H1 (cell line): ENCODE results near the gene ILKAP. TPM values are rescaled to one million over a fixed set of nuclear protein-coding genes. Genes with fewer than 3 reads are reported as not detected.

Source experiments
- CTCF ChIA-PET: fragments of 300-600 bp; sonication (Branson Sonifier 250); formaldehyde crosslinking; loops from one replicate; lab custom pipeline; 2021; ENCODE audit not compliant: partially characterized antibody; lab: Charles Lee
- POLR2A ChIA-PET: fragments of 300-600 bp; sonication (Branson Sonifier 250); formaldehyde crosslinking; loops from one replicate; lab custom pipeline; 2021; ENCODE audit warnings: inconsistent platforms; ENCODE audit not compliant: partially characterized antibody; lab: Charles Lee
- DNase-seq, 2 experiments: peaks; one replicate each; pipeline versions ENCODE4 v3.0.0 to v3.0.0-alpha.2; 2010 to 2022; ENCODE audit warnings: low spot score in 2 of 2, low read depth in 1 of 2, mixed read lengths in 1 of 2
- FAIRE-seq: peaks from 2 replicates; lab custom pipeline; 2011; peaks lifted over from hg19 to GRCh38; lab: Jason Lieb, UNC
- H2AFZ ChIP-seq: 2 replicates; pipeline ENCODE4 v1.8.1; 2012; ENCODE audit warnings: low read length, inconsistent platforms
- H2AK5ac ChIP-seq: 2 replicates; pipeline ENCODE4 v1.6.1; 2013; ENCODE audit warnings: low read depth, low read length
- H2BK120ac ChIP-seq: replicated peaks from 2 replicates; pipeline ENCODE3; 2013; ENCODE audit warnings: low read depth, low read length, inconsistent platforms
- H2BK12ac ChIP-seq: 2 replicates; pipeline ENCODE4 v1.6.1; 2013; ENCODE audit warnings: low read depth, low read length
- H2BK15ac ChIP-seq: 2 replicates; pipeline ENCODE4 v1.6.1; 2013; ENCODE audit warnings: low read length
- H2BK20ac ChIP-seq: 2 replicates; pipeline ENCODE4 v1.6.1; 2013; ENCODE audit warnings: low read length
- H2BK5ac ChIP-seq: 2 replicates; pipeline ENCODE4 v1.6.1; 2013; ENCODE audit warnings: low read depth, low read length
- H3K14ac ChIP-seq: 2 replicates; pipeline ENCODE4 v1.6.1; 2013; ENCODE audit warnings: inconsistent platforms; ENCODE audit not compliant: insufficient read length
- H3K18ac ChIP-seq: 2 replicates; pipeline ENCODE4 v1.6.1; 2013; ENCODE audit warnings: low read length; ENCODE audit errors: extremely low read depth
- H3K23ac ChIP-seq: 2 replicates; pipeline ENCODE4 v1.6.1; 2013; ENCODE audit warnings: inconsistent platforms; ENCODE audit not compliant: insufficient read length
- H3K23me2 ChIP-seq: 2 replicates; pipeline ENCODE4 v1.6.1; 2013; ENCODE audit warnings: low read depth, low read length
- H3K27ac ChIP-seq: 2 replicates; pipeline ENCODE4 v1.6.1; 2011; ENCODE audit warnings: low read depth, low read length, inconsistent platforms
- H3K27me3 ChIP-seq, 4 experiments: replicated peaks in 1 of 4; 1 replicate in 1 of 4; 2 replicates in 3 of 4; pipeline versions ENCODE4 v1.6.1 to v1.8.1; 2011 to 2013; ENCODE audit warnings: low read length in 3 of 4, mild to moderate bottlenecking in 3 of 4, inconsistent platforms in 2 of 4, mixed read lengths in 2 of 4, moderate library complexity in 1 of 4; ENCODE audit not compliant: control insufficient read depth in 3 of 4, insufficient read depth in 3 of 4; ENCODE audit errors: extremely low read depth in 1 of 4
- H3K36me3 ChIP-seq, 4 experiments: 2 replicates each; pipeline versions ENCODE4 v1.6.1 to v1.8.1; 2011 to 2013; ENCODE audit warnings: mild to moderate bottlenecking in 4 of 4, low read length in 3 of 4, moderate library complexity in 2 of 4, control low read depth in 1 of 4, inconsistent platforms in 1 of 4; ENCODE audit not compliant: insufficient read depth in 4 of 4, control insufficient read depth in 2 of 4
- H3K4ac ChIP-seq: replicated peaks from 2 replicates; pipeline ENCODE3; 2013; ENCODE audit warnings: low read length, low read depth, mixed read lengths, inconsistent platforms; ENCODE audit not compliant: insufficient read length
- H3K4me1 ChIP-seq, 4 experiments: replicated peaks in 1 of 4; 1 replicate in 1 of 4; 2 replicates in 3 of 4; pipeline versions ENCODE4 v1.6.1 to v1.8.1; 2011 to 2013; ENCODE audit warnings: low read length in 3 of 4, inconsistent platforms in 2 of 4, mixed read lengths in 1 of 4; ENCODE audit not compliant: insufficient read depth in 4 of 4, control insufficient read depth in 3 of 4
- H3K4me2 ChIP-seq, 2 experiments: 2 replicates each; pipeline versions ENCODE4 v1.6.1 to v1.8.1; 2011 to 2013; ENCODE audit warnings: low read depth in 2 of 2, low read length in 2 of 2, control low read depth in 1 of 2, inconsistent platforms in 1 of 2, mild to moderate bottlenecking in 1 of 2; ENCODE audit not compliant: insufficient read depth in 1 of 2
- H3K4me3 ChIP-seq, 4 experiments: fragments of 200-600, 300-600 bp in 1 of 4; sonication (generic), shearing (Covaris generic), sonication (Bioruptor Twin) in 1 of 4; 2 replicates each; pipeline versions ENCODE4 v1.5.1 to v1.8.1; 2011 to 2016; ENCODE audit warnings: low read length in 4 of 4, low read depth in 3 of 4, control low read depth in 2 of 4, inconsistent platforms in 2 of 4, mild to moderate bottlenecking in 2 of 4, mixed read lengths in 1 of 4, moderate library complexity in 1 of 4; ENCODE audit not compliant: insufficient read depth in 2 of 4; ENCODE audit errors: extremely low read depth in 1 of 4
- H3K56ac ChIP-seq: replicated peaks from 2 replicates; pipeline ENCODE3; 2013; ENCODE audit warnings: low read depth, mild to moderate bottlenecking, mixed read lengths, low read length, inconsistent platforms; ENCODE audit not compliant: insufficient read length
- H3K79me1 ChIP-seq: 2 replicates; pipeline ENCODE4 v1.6.1; 2013; ENCODE audit warnings: low read depth, low read length, control low read depth
- H3K79me2 ChIP-seq, 2 experiments: 2 replicates each; pipeline versions ENCODE4 v1.6.1 to v1.8.1; 2012 to 2013; ENCODE audit warnings: low read length in 2 of 2, mild to moderate bottlenecking in 2 of 2, inconsistent platforms in 1 of 2; ENCODE audit not compliant: insufficient read depth in 2 of 2, control insufficient read depth in 1 of 2
- H3K9ac ChIP-seq, 4 experiments: replicated peaks in 1 of 4; 1 replicate in 1 of 4; 2 replicates in 3 of 4; pipeline versions ENCODE4 v1.6.1 to v1.8.1; 2011 to 2013; ENCODE audit warnings: low read depth in 3 of 4, low read length in 3 of 4, control low read depth in 2 of 4, mild to moderate bottlenecking in 2 of 4, moderate library complexity in 2 of 4, inconsistent platforms in 1 of 4; ENCODE audit errors: extremely low read depth in 1 of 4
- H3K9me3 ChIP-seq, 2 experiments: 2 replicates each; pipeline versions ENCODE4 v1.6.1 to v1.8.1; 2012 to 2013; ENCODE audit warnings: mild to moderate bottlenecking in 2 of 2, moderate library complexity in 2 of 2, control low read depth in 1 of 2, inconsistent platforms in 1 of 2, low read depth in 1 of 2, low read length in 1 of 2, mixed read lengths in 1 of 2; ENCODE audit not compliant: insufficient read depth in 2 of 2
- H4K20me1 ChIP-seq, 2 experiments: replicated peaks in 1 of 2; 2 replicates each; pipeline versions ENCODE3 to v1.8.1; 2011 to 2013; ENCODE audit warnings: inconsistent platforms in 2 of 2, low read length in 2 of 2, mild to moderate bottlenecking in 1 of 2; ENCODE audit not compliant: insufficient read depth in 2 of 2, control insufficient read depth in 1 of 2
- H4K5ac ChIP-seq: 2 replicates; pipeline ENCODE4 v1.6.1; 2013; ENCODE audit warnings: low read length, low read depth, mixed read lengths, inconsistent platforms; ENCODE audit not compliant: insufficient read length
- H4K8ac ChIP-seq: 2 replicates; pipeline ENCODE4 v1.8.0; 2013; ENCODE audit warnings: mild to moderate bottlenecking, moderate library complexity, low read length, inconsistent platforms; ENCODE audit not compliant: insufficient read depth; ENCODE audit errors: extremely low read depth
- H4K91ac ChIP-seq: replicated peaks from 2 replicates; pipeline ENCODE3; 2013; ENCODE audit warnings: low read length, mixed read lengths, inconsistent platforms; ENCODE audit not compliant: insufficient read length
- POLR2AphosphoS5 ChIP-seq: IDR thresholded peaks from 2 replicates; pipeline ENCODE4 v1.6.1; 2011; ENCODE audit warnings: low read depth, low read length
- WGBS, 2 experiments: shearing (Covaris generic) in 1 of 2; methylation state at CpG; one replicate each; pipeline versions ENCODE4 v1.1.6 to v1.1.7; 2013 to 2015; ENCODE audit warnings: low lambda C conversion rate in 2 of 2, mixed read lengths in 2 of 2, inconsistent platforms in 1 of 2, low coverage in 1 of 2, missing lambda C conversion rate in 1 of 2; ENCODE audit not compliant: insufficient replicate concordance in 2 of 2, insufficient coverage in 1 of 2, insufficient read length in 1 of 2; ENCODE audit errors: extremely low coverage in 1 of 2, missing lambda C conversion rate in 1 of 2; 5-methylcytosine and 5-hydroxymethylcytosine counted together
- polyA plus RNA-seq, 7 experiments: library from polyadenylated mRNA; depleted of rRNA in 3 of 7; stranded (reverse) in 5 of 7; unstranded in 2 of 7; fragments of >200 nt in 5 of 7; fragments of 200-250 nt in 2 of 7; gene quantifications; 1 replicate in 5 of 7; 2 replicates in 1 of 7; 4 replicates in 1 of 7; pipeline versions ENCODE4 v1.2.1 to v1.2.3, GENCODE V29; 2011 to 2013; ENCODE audit warnings: missing spikeins in 2 of 7, mixed read lengths in 2 of 7
- total RNA-seq: library from RNA; stranded (reverse); fragmentation: NEBNext Ultra II Directional; extraction: Animal tissue kit (Norgen Biotek cat#: 25700); gene quantifications from 2 replicates; pipeline ENCODE4 v1.2.1, GENCODE V29; 2021

ILKAP gene
- total and polyA plus RNA-seq, 2 of the 8 experiments (the other 6 are each of a cell fraction or from before 2014, with no cell fraction given): 23.5 to 33.8 TPM

DNA sequence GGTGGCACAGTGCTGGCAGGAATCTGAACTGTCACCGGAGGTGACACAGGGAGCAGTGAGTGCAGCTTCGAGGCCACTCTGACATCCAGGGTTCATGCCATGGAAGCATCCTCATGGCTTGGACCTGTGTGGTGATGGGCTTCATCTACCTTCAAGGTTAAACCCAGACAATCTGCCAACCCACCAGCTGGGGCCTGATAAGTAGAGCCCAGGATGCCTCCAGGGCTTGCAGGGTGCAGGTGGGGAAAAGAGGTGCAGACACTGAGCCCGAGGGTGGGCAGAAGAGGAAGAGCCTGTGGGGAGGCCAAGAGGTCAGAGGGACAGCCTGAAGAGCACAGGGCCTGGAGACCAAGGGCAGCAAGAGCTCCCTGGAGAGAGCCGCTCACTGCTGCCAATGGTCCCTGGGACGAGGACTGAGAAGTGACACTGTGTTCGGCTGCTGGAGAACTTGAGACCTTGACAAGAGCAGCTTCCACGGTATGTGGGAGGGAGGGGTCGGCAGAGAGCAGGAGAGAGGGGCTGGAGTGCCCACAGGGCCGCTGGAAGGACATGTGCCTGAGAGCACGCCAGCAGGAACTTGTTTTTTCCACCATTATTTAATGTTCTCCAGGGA is 44.5 kb upstream of the ILKAP start:
- no peak overlapping the region for H3K56ac ChIP-seq
- H2AK5ac ChIP-seq: no peak overlapping the region
- no peak for TF ChIP-seq POLR2AphosphoS5
- no peak overlapping the region for H3K4ac ChIP-seq
- H2BK15ac ChIP-seq: no peak overlapping the region
- H2BK5ac ChIP-seq: no peak overlapping the region
- DNase-seq (no peak), FAIRE-seq (no peak)
- H4K8ac ChIP-seq: no peak overlapping the region
- H3K36me3 ChIP-seq: no peaks in the 10 kb centered on the region
- no peak overlapping the region for H2BK12ac ChIP-seq
- H3K27me3 ChIP-seq: no peaks in the 10 kb centered on the region; a peak in 1 of 7 replicates
- H3K23ac ChIP-seq: no peak overlapping the region
- no peak overlapping the region for H3K14ac ChIP-seq
- no peaks in the 10 kb centered on the region for H3K23me2 ChIP-seq
- H3K27ac ChIP-seq: no peak overlapping the region
- H4K91ac ChIP-seq: no peak overlapping the region
- H3K18ac ChIP-seq: no peak overlapping the region
- H4K20me1 ChIP-seq: no peaks in the 10 kb centered on the region
- no peak overlapping the region for H2BK20ac ChIP-seq
- ChIA-PET POLR2A (interaction anchor here (1.1 to 1.4 kb wide), 2 partner anchors 8 to 11 kb away, joined by 3 to 4 read pairs; partner anchors contain the start of gene HES6), CTCF (interaction anchor here (0.6 to 16.7 kb wide), 5 partner anchors 14 to 120 kb away, joined by 3 to 208 read pairs (median 3); no protein-coding TSS in a partner anchor)
- no peaks in the 10 kb centered on the region for H3K79me1 ChIP-seq
- peaks cover 0 to 6% (median 0%) of the 10 kb centered on the region in 4 experiments; a peak in 2 of 7 replicates for H3K4me1 ChIP-seq
- H3K9ac ChIP-seq: no peak overlapping the region
- H3K79me2 ChIP-seq: no peaks in the 10 kb centered on the region
- H2AFZ ChIP-seq: no peak overlapping the region
- no peak overlapping the region for H3K4me2 ChIP-seq
- no peak overlapping the region for H4K5ac ChIP-seq
- WGBS, 2 experiments: 88% methylated on average over 10 of the region's 10 CpGs; no CpG with 5 or more reads in 1 of the 2 experiments
- no peak overlapping the region for H2BK120ac ChIP-seq
- no peaks in the 10 kb centered on the region for H3K9me3 ChIP-seq
- no peak overlapping the region for H3K4me3 ChIP-seq
